ENCODE results near the gene TADA1. TPM values are rescaled to one million over a fixed set of nuclear protein-coding genes. Genes with fewer than 3 reads are reported as not detected.

The TADA1 gene
- total RNA-seq, 4 donors from 2014 or later: 7.3 to 11.5 (median 8.0) TPM

- Histone ChIP-seq H3K36me3 (no peaks in the 10 kb centered on the region), H3K9me3 (peaks cover 0 to 5% (median 0%) of the 10 kb centered on the region in 4 donors), H3K27ac (replicated peaks in 1 of 4) (no peak overlapping the region), H3K4me3 (no peak overlapping the region), H3K27me3 (no peaks in the 10 kb centered on the region), H3K4me1 (peaks cover 0 to 8% (median 2%) of the 10 kb centered on the region in 4 donors)
- intact Hi-C loops (cut with DNase I): loop anchor here (10.0 kb wide), 2 partner anchors 543 to 633 kb away; no protein-coding TSS in a partner anchor
- 92% methylated on average over 1 of the region's 1 CpG for whole genome bisulfite sequencing
- no peak for DNase-seq (ENCODE audit: extremely low spot score)
- TF ChIP-seq POLR2AphosphoS5 (IDR thresholded peaks at IDR 0.05): no peak
- TF ChIP-seq POLR2A (IDR thresholded peaks at IDR 0.05; ENCODE audit: low read depth): no peak
- no peak for TF ChIP-seq CTCF (IDR thresholded peaks at IDR 0.05)
- no peak for TF ChIP-seq EP300 (IDR thresholded peaks at IDR 0.05)
Measured at GRCh38 chr1:166902279-166902678, 26.2 kb upstream of the TADA1 start.

GRCh38 chr1:166900987-166901386 is 24.9 kb upstream of the TADA1 start:
- intact Hi-C loops (cut with DNase I): loop anchor here (10.0 kb wide), 2 partner anchors 544 to 634 kb away; no protein-coding TSS in a partner anchor

GRCh38 chr1:166899769-166900168 is 23.7 kb upstream of the TADA1 start:
- H3K4me3 ChIP-seq: no peak overlapping the region
- no peak overlapping the region for H3K27ac ChIP-seq (replicated peaks in 1 of 4)
- no peaks in the 10 kb centered on the region for H3K27me3 ChIP-seq
- DNase-seq (ENCODE audit: extremely low spot score): no peak
- H3K4me1 ChIP-seq: peaks cover 0 to 8% (median 2%) of the 10 kb centered on the region in 4 donors
- H3K36me3 ChIP-seq: no peaks in the 10 kb centered on the region
- TF ChIP-seq POLR2AphosphoS5 (IDR thresholded peaks at IDR 0.05) (no peak), CTCF (IDR thresholded peaks at IDR 0.05) (no peak), POLR2A (IDR thresholded peaks at IDR 0.05; ENCODE audit: low read depth) (no peak), EP300 (IDR thresholded peaks at IDR 0.05) (no peak)
- intact Hi-C loops (cut with DNase I): loop anchor here (10.0 kb wide), 2 partner anchors 545 to 635 kb away; no protein-coding TSS in a partner anchor
- peaks cover 0 to 8% (median 0%) of the 10 kb centered on the region in 4 donors for H3K9me3 ChIP-seq

More at GRCh38 chr1:166900987-166901386, 24.9 kb upstream of the TADA1 start:
- Histone ChIP-seq H3K36me3 (no peaks in the 10 kb centered on the region), H3K4me1 (peaks cover 0 to 8% (median 2%) of the 10 kb centered on the region in 4 donors), H3K4me3 (no peak overlapping the region), H3K27ac (replicated peaks in 1 of 4) (no peak overlapping the region), H3K9me3 (peaks cover 0 to 8% (median 0%) of the 10 kb centered on the region in 4 donors), H3K27me3 (no peaks in the 10 kb centered on the region)
- no peak for DNase-seq (ENCODE audit: extremely low spot score)
- TF ChIP-seq CTCF (IDR thresholded peaks at IDR 0.05) (no peak), POLR2A (IDR thresholded peaks at IDR 0.05; ENCODE audit: low read depth) (no peak), POLR2AphosphoS5 (IDR thresholded peaks at IDR 0.05) (no peak), EP300 (IDR thresholded peaks at IDR 0.05) (no peak)
- WGBS: 48% methylated on average over 3 of the region's 4 CpGs

GRCh38 chr1:166895766-166896165 is 19.7 kb upstream of the TADA1 start:
- peaks cover 0 to 5% (median 2%) of the 10 kb centered on the region in 4 donors for H3K4me1 ChIP-seq
- no peak overlapping the region for H3K4me3 ChIP-seq
- H3K9me3 ChIP-seq: peaks cover 0 to 8% (median 0%) of the 10 kb centered on the region in 4 donors
- DNase-seq (ENCODE audit: extremely low spot score): no peak
- intact Hi-C loops (cut with DNase I): no loop called here
- TF ChIP-seq POLR2A (IDR thresholded peaks at IDR 0.05; ENCODE audit: low read depth): no peak
- no peak for TF ChIP-seq POLR2AphosphoS5 (IDR thresholded peaks at IDR 0.05)
- TF ChIP-seq EP300 (IDR thresholded peaks at IDR 0.05): no peak
- TF ChIP-seq CTCF (IDR thresholded peaks at IDR 0.05): no peak
- no peak overlapping the region for H3K27ac ChIP-seq (replicated peaks in 1 of 4)
- 84% methylated on average over 4 of the region's 4 CpGs for WGBS
- no peaks in the 10 kb centered on the region for H3K36me3 ChIP-seq
- no peaks in the 10 kb centered on the region for H3K27me3 ChIP-seq

- DNase-seq (ENCODE audit: extremely low spot score): no peak
- Histone ChIP-seq H3K36me3 (no peaks in the 10 kb centered on the region), H3K27ac (replicated peaks in 1 of 4) (no peak overlapping the region), H3K27me3 (peaks cover 0 to 5% (median under 1%) of the 10 kb centered on the region in 4 donors), H3K4me1 (peaks cover 0 to 5% (median 2%) of the 10 kb centered on the region in 4 donors), H3K4me3 (no peak overlapping the region), H3K9me3 (no peaks in the 10 kb centered on the region)
- TF ChIP-seq POLR2AphosphoS5 (IDR thresholded peaks at IDR 0.05) (no peak), EP300 (IDR thresholded peaks at IDR 0.05) (no peak), CTCF (IDR thresholded peaks at IDR 0.05) (no peak), POLR2A (IDR thresholded peaks at IDR 0.05; ENCODE audit: low read depth) (no peak)
- intact Hi-C loops (cut with DNase I): no loop called here
Measured at GRCh38 chr1:166889776-166890175, 13.7 kb upstream of the TADA1 start.
